CD4-positive, alpha-beta T cell (primary cell): ENCODE data around the gene STRADA. TPM values are rescaled to one million over a fixed set of nuclear protein-coding genes. Genes with fewer than 3 reads are reported as not detected.

Source experiments
- ATAC-seq: fragments of 200-7000 bp; cut with Tn5 transposase; one replicate; pipeline ENCODE4 v1.10.0; 2022; ENCODE audit warnings: mild to moderate bottlenecking; ENCODE audit not compliant: poor library complexity
- CTCF ChIA-PET: fragments of 350-600 bp; sonication (Branson Sonifier 250); formaldehyde crosslinking; loops from one replicate; lab custom pipeline; 2021; ENCODE audit warnings: antibody characterized with exemption, inconsistent platforms; lab: Charles Lee
- POLR2A ChIA-PET: fragments of 350-600 bp; sonication (Branson Sonifier 250); formaldehyde crosslinking; loops from one replicate; lab custom pipeline; 2021; ENCODE audit warnings: antibody characterized with exemption, inconsistent platforms; lab: Charles Lee
- DNase-seq, 14 experiments: peaks; one replicate each; pipeline ENCODE4 v3.0.0-alpha.2; 2013 to 2020; ENCODE audit warnings: mixed read lengths in 2 of 14
- H3K27ac ChIP-seq, 2 donors: one replicate each; pipeline versions ENCODE4 v1.5.1 to v1.7.0; 2013; ENCODE audit warnings: low read length in 2 of 2, low read depth in 1 of 2, mild to moderate bottlenecking in 1 of 2
- H3K27me3 ChIP-seq, 2 experiments: 1 replicate in 1 of 2; 2 replicates in 1 of 2; pipeline versions ENCODE4 v1.6.1 to v1.7.0; 2013; ENCODE audit warnings: low read length in 2 of 2, control low read depth in 1 of 2, mild to moderate bottlenecking in 1 of 2, moderate library complexity in 1 of 2; ENCODE audit not compliant: insufficient read depth in 2 of 2, control insufficient read depth in 1 of 2
- H3K36me3 ChIP-seq: one replicate; pipeline ENCODE4 v1.6.1; 2013; ENCODE audit warnings: low read length, control low read depth; ENCODE audit not compliant: insufficient read depth
- H3K4me1 ChIP-seq: one replicate; pipeline ENCODE4 v1.6.1; 2013; ENCODE audit warnings: low read length, control low read depth; ENCODE audit not compliant: insufficient read depth
- H3K4me3 ChIP-seq: one replicate; pipeline ENCODE4 v1.5.1; 2013; ENCODE audit warnings: mild to moderate bottlenecking, low read length, moderate library complexity
- H3K9me3 ChIP-seq, 2 experiments: 1 replicate in 1 of 2; 2 replicates in 1 of 2; pipeline versions ENCODE4 v1.6.1 to v1.7.0; 2013; ENCODE audit warnings: low read length in 2 of 2, mild to moderate bottlenecking in 2 of 2, control low read depth in 1 of 2, moderate library complexity in 1 of 2; ENCODE audit not compliant: control insufficient read depth in 1 of 2, insufficient read depth in 1 of 2
- H3K27ac Mint-ChIP-seq: one replicate; pipeline ENCODE4 v1.8.0; 2020; ENCODE audit warnings: mixed read lengths
- H3K27me3 Mint-ChIP-seq: one replicate; pipeline ENCODE4 v1.8.0; 2021; ENCODE audit warnings: mixed read lengths
- H3K36me3 Mint-ChIP-seq: one replicate; pipeline ENCODE4 v1.8.0; 2021; ENCODE audit warnings: low read depth, mixed read lengths
- H3K4me1 Mint-ChIP-seq: one replicate; pipeline ENCODE4 v1.8.0; 2021; ENCODE audit warnings: low read depth, mixed read lengths
- H3K4me3 Mint-ChIP-seq: one replicate; pipeline ENCODE4 v1.8.0; 2020; ENCODE audit warnings: mild to moderate bottlenecking, mixed read lengths
- H3K9me3 Mint-ChIP-seq: one replicate; pipeline ENCODE4 v1.8.0; 2020; ENCODE audit warnings: mixed read lengths
- intact Hi-C, 2 experiments: fragments of 100-400 bp; cut with DNase I in 1 of 2; cut with micrococcal nuclease in 1 of 2; formaldehyde crosslinking; loops; one replicate each; pipeline versions ENCODE4 v1.15.1 to v1.9.0; 2023 to 2025; cut with DNase I, micrococcal nuclease
- total RNA-seq, 174 experiments: library from RNA in 2 of 174; stranded (reverse) in 2 of 174; gene quantifications; one replicate each; pipeline ENCODE4 v1.2.3 and lab custom pipeline; 2021 to 2026
- TF ChIP-seq, protein P1 (sequence below): fragments of 200-600 bp; IDR thresholded peaks from one replicate; pipeline ENCODE4 v1.8.0; 2022; ENCODE audit warnings: antibody characterized with exemption, mild to moderate bottlenecking

STRADA gene
- total RNA-seq, 2 experiments from 2014 or later: 50.9 to 51.0 TPM

DNA sequence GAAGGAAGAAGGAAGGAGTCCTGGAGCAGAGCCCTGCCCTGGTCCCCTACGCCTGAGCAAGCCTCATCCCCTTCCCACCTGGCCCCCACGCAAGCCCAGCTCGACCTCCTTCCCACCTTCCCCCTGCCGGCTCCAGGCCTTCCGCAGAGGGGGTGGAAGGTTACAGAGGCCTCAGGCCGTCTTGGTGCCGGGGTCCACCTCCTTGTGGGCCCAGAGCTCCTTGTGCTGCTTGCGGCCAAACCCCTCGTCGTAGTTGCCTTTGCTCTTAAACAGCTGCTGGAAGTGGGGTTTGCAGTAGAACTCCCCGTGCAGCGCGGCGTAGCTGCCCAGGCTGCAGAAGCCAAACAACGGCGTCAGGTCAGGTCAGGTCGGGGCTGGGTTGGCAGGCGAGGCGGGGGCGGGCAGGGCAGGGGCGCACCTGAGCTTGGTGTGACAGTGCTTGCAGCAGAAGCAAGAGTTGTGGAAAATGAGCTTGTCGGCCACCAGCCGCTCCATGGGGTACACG lies 43.2 kb downstream of the STRADA start:
- no peak for ATAC-seq
- ChIA-PET POLR2A (interaction anchor here (0.7 to 13.2 kb wide), 27 partner anchors 11 to 808 kb away, joined by 3 to 844 read pairs (median 5); partner anchors contain the start of genes CCDC47, CEP95, DDX42 and DDX5), CTCF (interaction anchor here (0.6 to 10.9 kb wide), 13 partner anchors 9 to 142 kb away, joined by 3 to 169 read pairs (median 4); partner anchors contain the start of genes CCDC47 and DDX42)
- H3K27me3 Mint-ChIP-seq: peaks cover 5% of the 10 kb centered on the region
- peaks cover 80% of the 10 kb centered on the region for H3K4me1 ChIP-seq
- DNase-seq: peak in 8 of 14 experiments; percentile 21 to 65 (median 46)
- H3K9me3 ChIP-seq: no peaks in the 10 kb centered on the region
- no peaks in the 10 kb centered on the region for H3K27me3 ChIP-seq
- H3K27ac ChIP-seq: peak overlapping the region; percentile 73 to 91
- H3K36me3 ChIP-seq: peaks cover 49% of the 10 kb centered on the region
- TF ChIP-seq, protein P1, sequence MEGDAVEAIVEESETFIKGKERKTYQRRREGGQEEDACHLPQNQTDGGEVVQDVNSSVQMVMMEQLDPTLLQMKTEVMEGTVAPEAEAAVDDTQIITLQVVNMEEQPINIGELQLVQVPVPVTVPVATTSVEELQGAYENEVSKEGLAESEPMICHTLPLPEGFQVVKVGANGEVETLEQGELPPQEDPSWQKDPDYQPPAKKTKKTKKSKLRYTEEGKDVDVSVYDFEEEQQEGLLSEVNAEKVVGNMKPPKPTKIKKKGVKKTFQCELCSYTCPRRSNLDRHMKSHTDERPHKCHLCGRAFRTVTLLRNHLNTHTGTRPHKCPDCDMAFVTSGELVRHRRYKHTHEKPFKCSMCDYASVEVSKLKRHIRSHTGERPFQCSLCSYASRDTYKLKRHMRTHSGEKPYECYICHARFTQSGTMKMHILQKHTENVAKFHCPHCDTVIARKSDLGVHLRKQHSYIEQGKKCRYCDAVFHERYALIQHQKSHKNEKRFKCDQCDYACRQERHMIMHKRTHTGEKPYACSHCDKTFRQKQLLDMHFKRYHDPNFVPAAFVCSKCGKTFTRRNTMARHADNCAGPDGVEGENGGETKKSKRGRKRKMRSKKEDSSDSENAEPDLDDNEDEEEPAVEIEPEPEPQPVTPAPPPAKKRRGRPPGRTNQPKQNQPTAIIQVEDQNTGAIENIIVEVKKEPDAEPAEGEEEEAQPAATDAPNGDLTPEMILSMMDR: no peak
- peak overlapping the region; percentile 100 for H3K27ac Mint-ChIP-seq
- peak overlapping the region; percentile 100 for H3K4me3 Mint-ChIP-seq
- H3K4me1 Mint-ChIP-seq: peaks cover 74% of the 10 kb centered on the region
- intact Hi-C loops: loop anchor here (1.0 to 5.0 kb wide), 7 partner anchors 12 to 136 kb away; partner anchors contain the start of genes FTSJ3 (in 2 of the 2), PSMC5 (in 2 of the 2), MAP3K3 (in 1 of the 2) and STRADA (in 1 of the 2)
- H3K36me3 Mint-ChIP-seq: peaks cover 83% of the 10 kb centered on the region
- H3K9me3 Mint-ChIP-seq: no peaks in the 10 kb centered on the region
- H3K4me3 ChIP-seq: peak overlapping the region; percentile 98

DNA sequence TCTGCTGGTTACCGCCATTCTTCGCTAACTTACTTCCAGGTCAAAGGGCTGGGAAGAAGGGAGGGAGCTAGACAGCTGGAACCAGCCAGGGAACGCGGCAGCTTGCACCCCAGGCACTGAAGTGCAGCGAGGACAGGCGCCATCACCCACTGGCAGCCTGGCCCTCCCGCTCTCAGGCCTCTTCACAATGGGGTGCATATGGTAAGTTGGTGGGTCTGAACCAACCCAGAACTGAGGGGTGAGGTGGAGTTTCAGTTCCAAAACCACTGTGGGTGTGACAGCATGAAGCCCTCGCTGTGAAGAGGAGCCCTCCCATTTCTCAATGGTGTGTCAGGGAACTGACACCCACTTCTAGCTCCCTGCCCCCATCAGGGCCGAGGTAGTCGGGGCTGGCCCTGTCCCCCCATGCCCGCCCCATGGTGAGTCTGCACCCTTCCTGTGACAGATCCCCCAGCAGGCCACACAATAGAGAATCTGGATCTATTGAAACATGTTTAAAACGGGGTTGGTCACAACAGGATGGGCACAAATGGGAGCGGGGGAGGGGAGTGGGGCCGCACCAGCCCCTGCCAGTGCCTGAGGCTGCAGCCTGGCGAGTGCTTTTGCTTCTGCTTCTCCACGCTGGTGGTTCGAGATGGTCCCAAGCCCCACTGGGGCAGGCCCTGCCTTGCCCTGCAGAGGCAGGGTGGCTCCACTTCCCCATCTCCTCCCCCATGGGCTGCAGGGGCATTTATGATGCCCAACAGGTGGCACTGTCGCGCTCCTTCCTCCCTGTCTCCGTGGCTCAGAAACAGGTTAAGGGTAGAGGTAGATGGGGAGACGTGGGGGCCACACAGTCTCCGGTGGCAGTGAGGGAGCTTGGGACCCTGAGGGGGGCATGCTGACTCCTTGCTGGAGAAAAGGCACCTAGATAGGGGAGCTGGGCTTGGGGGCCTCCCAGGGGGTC lies 44.0 kb downstream of the STRADA start:
- H3K36me3 ChIP-seq: peaks cover 53% of the 10 kb centered on the region
- TF ChIP-seq, protein P1: peak; percentile 82
- H3K36me3 Mint-ChIP-seq: peaks cover 83% of the 10 kb centered on the region
- peaks cover 74% of the 10 kb centered on the region for H3K4me1 Mint-ChIP-seq
- no peaks in the 10 kb centered on the region for H3K9me3 Mint-ChIP-seq
- no peaks in the 10 kb centered on the region for H3K27me3 ChIP-seq
- H3K27me3 Mint-ChIP-seq: peaks cover 5% of the 10 kb centered on the region
- ATAC-seq (peak; percentile 33), DNase-seq (peak; percentile 77 to 92 (median 84))
- peaks cover 78% of the 10 kb centered on the region for H3K4me1 ChIP-seq
- intact Hi-C loops: loop anchor here (1.0 to 5.0 kb wide), 8 partner anchors 13 to 137 kb away; partner anchors contain the start of genes FTSJ3 (in 2 of the 2), PSMC5 (in 2 of the 2), MAP3K3 (in 1 of the 2) and STRADA (in 1 of the 2)
- H3K4me3 ChIP-seq: peak overlapping the region; percentile 98
- POLR2A ChIA-PET: interaction anchor here (0.7 to 13.2 kb wide), 36 partner anchors 9 to 809 kb away, joined by 3 to 844 read pairs (median 5); partner anchors contain the start of genes CCDC47, CEP95, DDX42 and DDX5
- H3K4me3 Mint-ChIP-seq: peak overlapping the region; percentile 100
- peak overlapping the region; percentile 73 to 91 for H3K27ac ChIP-seq
- peak overlapping the region; percentile 100 for H3K27ac Mint-ChIP-seq
- CTCF ChIA-PET: interaction anchor here (0.6 to 10.9 kb wide), 16 partner anchors 10 to 272 kb away, joined by 3 to 169 read pairs (median 3); partner anchors contain the start of genes CCDC47 and DDX42
- no peaks in the 10 kb centered on the region for H3K9me3 ChIP-seq
